Measurements from ENCODE around the gene ARID1B. TPM values are rescaled to one million over a fixed set of nuclear protein-coding genes. Genes with fewer than 3 reads are reported as not detected.

The ARID1B gene
- total and polyA plus RNA-seq, 2 of the 13 experiments (the other 11 are each of a cell fraction or from before 2014, with no cell fraction given) = 20.1 to 32.6 TPM

DNA sequence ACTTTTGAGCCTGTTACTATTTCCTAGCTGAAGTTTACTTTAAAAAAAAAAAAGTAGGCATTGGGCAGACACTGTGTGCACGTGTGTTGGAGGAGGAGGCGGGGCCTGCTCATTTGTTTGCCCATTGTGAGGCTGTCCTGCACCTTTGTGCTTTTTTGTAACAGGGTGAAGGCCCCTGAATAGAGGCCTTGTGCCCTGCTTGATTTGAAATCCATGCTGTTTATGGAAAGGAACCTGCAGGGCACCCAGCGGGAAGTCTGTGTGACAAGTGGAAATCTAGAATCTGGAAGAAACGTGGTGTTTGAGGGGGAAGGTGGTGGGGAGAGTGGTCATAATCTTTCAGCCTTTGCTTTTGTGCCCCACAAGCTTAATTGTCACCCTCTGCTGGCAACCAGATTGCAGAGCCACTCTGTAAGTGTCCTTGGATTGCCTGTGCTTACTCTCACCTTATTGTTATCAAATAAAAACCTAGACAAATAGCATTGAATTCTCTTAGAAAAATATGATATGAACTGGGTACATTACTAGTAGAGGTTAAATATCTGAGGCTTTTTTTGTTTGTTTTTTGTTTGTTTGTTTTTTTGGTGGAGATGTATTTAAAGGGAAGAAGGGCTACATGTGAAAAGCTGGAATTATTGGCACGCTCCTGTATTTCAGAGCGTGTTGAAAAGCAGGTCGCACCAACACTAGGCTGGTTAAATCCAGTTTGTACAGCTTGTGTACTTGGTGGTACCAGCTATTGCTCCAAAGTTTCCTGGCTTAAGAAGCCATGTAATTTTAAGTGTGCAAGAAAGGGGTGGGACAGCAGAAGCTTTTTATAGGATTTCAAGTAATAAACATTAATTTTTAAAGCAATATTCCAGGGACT is 156.3 kb downstream of the ARID1B start (continued):
- TF ChIP-seq HMGXB3 (CRISPR knock-in tag; IDR thresholded peaks at IDR 0.05; ENCODE audit: borderline replicate concordance) (no peak), ZNF660 (CRISPR knock-in tag; IDR thresholded peaks at IDR 0.05; ENCODE audit: borderline replicate concordance, low read depth) (no peak), GTF3A (CRISPR knock-in tag; conservative IDR thresholded peaks at IDR 0.05) (no peak), NFKB2 (CRISPR knock-in tag; IDR thresholded peaks at IDR 0.05; ENCODE audit: borderline replicate concordance) (no peak), TOPORS (CRISPR knock-in tag; IDR thresholded peaks at IDR 0.05) (no peak), TAF15 (IDR thresholded peaks at IDR 0.05; ENCODE audit: low read depth, low read length, poor library complexity, severe bottlenecking) (no peak), SP4 (CRISPR knock-in tag; IDR thresholded peaks at IDR 0.05) (no peak), ESRRA (CRISPR knock-in tag; IDR thresholded peaks at IDR 0.05; ENCODE audit: low read depth) (no peak), SIN3B (IDR thresholded peaks at IDR 0.05; ENCODE audit: low read length) (no peak), ZNF879 (CRISPR knock-in tag; IDR thresholded peaks at IDR 0.05) (no peak), NFKBIZ (CRISPR knock-in tag; IDR thresholded peaks at IDR 0.05) (no peak), ZEB1 (IDR thresholded peaks at IDR 0.05; ENCODE audit: insufficient replicate concordance, low read depth) (no peak), ZFP36 (IDR thresholded peaks at IDR 0.05; ENCODE audit: borderline replicate concordance, low read depth, low read length, partially characterized antibody) (no peak), IRF9 (CRISPR knock-in tag; IDR thresholded peaks at IDR 0.05; ENCODE audit: borderline replicate concordance) (no peak), ZBTB46 (CRISPR knock-in tag; IDR thresholded peaks at IDR 0.05; ENCODE audit: borderline replicate concordance) (no peak), ZSCAN31 (CRISPR knock-in tag; IDR thresholded peaks at IDR 0.05; ENCODE audit: low read depth) (no peak), TEAD2 (CRISPR knock-in tag; IDR thresholded peaks at IDR 0.05) (no peak), ZNF691 (CRISPR knock-in tag; IDR thresholded peaks at IDR 0.05; ENCODE audit: borderline replicate concordance, low read depth) (no peak), KDM4B (CRISPR knock-in tag; IDR thresholded peaks at IDR 0.05) (peak; percentile 67; the same call in 1 of the 2 replicates), GATAD1 (CRISPR knock-in tag; IDR thresholded peaks at IDR 0.05) (no peak)
